HG02678 (cell line): ENCODE results near the gene COL4A2.

Experiments used
- ATAC-seq: cut with Tn5 transposase; IDR thresholded peaks from one replicate; pipeline ENCODE4 v1.9.1; 2021; ENCODE audit warnings: mild to moderate bottlenecking, moderate library complexity; ENCODE audit not compliant: unreplicated experiment

The COL4A2 gene

DNA sequence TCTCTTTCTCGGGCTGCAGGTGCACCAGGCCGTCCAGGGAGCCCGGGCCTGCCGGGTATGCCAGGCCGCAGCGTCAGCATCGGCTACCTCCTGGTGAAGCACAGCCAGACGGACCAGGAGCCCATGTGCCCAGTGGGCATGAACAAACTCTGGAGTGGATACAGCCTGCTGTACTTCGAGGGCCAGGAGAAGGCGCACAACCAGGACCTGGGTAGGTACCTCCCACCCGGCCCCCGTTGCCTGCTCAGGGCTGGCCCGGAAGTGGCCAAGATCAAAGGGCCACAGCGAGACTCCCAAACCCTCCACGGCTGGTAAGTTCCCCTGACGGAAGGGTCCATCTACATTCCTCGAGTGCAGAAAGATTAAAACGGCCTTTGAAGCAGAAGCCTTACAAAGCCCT lies 199.3 kb downstream of the COL4A2 start:
- ATAC-seq, result no peak

DNA sequence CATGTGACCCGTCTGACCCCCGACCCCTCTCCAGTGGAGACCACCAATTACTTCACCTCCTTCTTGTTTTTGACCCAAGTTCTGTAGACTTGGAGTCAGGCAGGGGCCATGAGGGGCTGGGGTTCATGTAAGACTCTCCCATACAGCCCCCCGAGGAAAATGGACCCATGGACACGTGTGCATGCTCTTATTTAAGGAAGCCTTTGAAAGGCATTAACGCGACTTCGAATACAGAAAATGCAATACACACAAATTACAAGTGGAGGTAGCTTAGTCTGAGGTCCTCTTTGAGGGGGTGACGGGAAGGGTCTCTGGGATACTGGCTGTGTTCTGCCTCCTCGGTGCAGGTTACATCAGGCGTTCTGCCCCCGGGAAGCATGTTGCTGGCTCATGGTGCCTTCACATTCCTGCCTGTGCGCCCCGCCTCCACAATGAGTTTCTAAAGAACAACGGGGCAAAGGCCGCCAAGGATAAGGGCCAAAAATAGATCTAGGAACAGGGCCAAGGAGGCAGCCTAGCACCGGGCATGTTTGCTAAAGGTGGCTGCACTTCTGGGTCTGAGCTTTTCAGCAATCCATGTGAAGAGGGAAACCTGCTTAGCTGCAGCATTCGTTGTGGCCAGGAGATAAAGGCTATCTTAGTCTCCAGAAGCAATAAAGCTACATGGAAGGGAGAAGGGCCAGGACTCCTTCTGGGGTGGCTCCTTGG lies 199.9 kb downstream of the COL4A2 start:
- no peak for ATAC-seq

DNA sequence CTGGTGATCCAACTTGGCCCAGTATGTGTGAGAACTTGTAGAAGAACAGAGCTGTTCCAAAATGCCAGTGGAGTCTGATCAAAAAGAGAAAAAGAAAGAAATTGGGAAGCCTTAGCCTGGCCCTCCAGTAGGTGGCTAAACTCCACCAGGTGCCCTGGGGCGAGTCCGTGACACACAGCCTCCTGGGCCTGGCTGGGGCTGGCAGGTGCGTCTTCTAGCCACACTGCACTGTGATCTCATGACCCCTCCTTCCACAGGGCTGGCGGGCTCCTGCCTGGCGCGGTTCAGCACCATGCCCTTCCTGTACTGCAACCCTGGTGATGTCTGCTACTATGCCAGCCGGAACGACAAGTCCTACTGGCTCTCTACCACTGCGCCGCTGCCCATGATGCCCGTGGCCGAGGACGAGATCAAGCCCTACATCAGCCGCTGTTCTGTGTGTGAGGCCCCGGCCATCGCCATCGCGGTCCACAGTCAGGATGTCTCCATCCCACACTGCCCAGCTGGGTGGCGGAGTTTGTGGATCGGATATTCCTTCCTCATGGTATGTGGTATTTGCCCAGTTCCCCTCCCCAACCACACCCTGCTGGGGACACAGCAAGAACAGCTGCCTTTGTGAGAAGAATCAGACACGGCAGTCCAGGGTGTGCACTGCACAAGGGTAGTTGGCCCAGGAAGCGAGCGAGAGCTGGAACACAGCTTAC lies 200.7 kb downstream of the COL4A2 start:
- no peak for ATAC-seq

DNA sequence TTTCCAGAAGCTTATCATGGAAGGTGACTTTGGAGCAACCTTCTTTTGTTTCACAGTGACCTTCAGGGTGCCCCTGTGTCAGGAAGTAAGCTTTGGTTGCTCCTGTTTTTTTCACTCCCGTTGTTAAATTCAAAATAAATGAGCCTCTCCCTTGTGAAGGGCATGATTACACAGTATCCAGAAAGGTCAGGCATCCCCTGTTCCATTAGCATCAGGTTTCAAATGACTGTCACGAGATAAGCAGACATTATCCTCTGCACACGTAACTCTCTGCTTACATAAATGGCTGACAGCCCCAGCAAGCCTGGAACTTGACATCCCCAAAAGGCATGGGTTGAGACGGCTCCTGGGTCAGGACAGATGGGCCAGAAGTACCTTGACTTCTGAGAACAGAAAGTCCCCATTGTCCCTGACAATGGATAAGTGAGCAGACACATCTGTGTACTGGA lies 202.4 kb downstream of the COL4A2 start:
- no peak for ATAC-seq

DNA sequence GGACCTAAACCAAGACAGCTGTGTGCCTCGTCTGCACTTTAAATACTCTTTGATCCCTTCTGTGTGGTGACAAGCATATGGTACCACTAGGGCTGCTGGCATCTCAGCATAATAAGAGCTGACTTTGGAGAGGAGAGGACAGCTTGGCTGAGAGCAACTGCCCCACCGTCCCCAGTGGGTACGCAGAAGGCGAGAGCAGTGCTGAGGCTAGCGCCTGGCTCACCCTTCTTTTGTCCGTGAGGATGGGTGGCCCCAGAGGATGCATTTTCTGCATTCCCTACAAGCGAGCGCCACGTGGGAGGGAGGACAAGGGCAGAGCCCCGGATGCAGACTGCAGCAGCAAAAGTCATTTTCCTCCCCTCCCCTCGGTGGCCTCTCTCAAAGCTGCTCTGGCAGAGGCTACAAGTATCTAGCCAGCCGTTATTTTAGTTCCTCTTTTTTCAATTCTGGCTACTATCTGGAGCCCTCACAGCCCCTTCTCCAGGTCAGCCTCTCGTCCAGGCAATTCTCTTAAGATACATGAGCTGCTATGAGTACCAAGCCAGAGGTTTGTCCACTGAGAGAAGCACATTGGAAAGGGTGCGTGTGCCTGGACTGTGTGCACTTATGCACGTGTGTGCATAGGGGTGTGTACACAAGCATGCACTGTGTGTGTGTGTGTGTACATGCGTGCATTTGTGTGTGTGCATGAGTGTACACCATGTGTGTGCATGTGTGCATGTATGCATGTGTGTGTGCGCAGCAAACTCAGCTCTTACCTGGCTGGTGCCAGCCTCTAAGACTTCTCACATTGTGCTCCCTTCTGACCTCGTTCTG lies 203.1 kb downstream of the COL4A2 start:
- no peak for ATAC-seq

DNA sequence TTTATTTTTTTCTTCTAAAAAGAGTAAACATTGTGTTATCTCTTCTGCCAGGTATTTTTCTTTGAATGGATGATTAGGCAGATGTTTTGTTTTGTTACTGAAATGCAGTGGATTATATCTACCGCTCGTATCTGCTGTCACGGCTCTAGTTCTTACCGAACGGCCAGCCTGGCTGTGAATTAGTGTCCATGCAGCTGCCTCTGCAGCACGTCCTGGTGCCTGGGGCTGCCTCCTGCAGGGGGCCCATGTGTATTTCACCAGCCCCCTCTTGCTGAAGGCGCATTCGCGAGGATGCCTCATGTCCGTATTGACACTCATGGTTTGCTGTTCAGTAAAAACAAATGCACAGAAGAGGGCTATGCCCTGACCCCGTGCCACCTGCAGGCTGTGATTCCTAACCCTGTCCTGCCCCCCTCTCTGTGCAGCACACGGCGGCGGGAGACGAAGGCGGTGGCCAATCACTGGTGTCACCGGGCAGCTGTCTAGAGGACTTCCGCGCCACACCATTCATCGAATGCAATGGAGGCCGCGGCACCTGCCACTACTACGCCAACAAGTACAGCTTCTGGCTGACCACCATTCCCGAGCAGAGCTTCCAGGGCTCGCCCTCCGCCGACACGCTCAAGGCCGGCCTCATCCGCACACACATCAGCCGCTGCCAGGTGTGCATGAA lies 204.6 kb downstream of the COL4A2 start:
- no peak for ATAC-seq

DNA sequence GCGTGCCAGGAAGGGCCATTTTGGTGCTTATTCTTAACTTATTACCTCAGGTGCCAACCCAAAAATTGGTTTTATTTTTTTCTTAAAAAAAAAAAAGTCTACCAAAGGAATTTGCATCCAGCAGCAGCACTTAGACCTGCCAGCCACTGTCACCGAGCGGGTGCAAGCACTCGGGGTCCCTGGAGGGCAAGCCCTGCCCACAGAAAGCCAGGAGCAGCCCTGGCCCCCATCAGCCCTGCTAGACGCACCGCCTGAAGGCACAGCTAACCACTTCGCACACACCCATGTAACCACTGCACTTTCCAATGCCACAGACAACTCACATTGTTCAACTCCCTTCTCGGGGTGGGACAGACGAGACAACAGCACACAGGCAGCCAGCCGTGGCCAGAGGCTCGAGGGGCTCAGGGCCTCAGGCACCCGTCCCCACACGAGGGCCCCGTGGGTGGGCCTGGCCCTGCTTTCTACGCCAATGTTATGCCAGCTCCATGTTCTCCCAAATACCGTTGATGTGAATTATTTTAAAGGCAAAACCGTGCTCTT lies 205.2 kb downstream of the COL4A2 start:
- no peak for ATAC-seq

DNA sequence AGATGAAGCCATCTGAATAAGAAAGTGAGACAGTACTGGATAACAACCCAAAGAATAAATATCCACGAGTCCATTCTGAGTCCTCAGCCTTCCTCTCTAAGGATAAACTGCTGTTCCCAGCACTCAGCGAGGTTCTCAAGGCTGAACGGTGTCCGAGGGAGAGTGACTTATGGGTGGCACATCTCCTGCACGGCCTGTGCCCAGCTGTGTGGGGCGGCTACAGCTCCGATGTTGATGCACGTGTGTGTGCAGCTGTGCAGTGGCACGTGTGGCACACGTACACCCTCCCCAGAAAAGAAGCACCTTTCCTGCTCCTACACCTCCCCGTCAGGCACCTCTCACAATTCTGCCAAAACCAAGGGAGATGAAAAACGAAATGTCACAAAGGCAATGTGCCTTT lies 209.4 kb downstream of the COL4A2 start:
- no peak for ATAC-seq

DNA sequence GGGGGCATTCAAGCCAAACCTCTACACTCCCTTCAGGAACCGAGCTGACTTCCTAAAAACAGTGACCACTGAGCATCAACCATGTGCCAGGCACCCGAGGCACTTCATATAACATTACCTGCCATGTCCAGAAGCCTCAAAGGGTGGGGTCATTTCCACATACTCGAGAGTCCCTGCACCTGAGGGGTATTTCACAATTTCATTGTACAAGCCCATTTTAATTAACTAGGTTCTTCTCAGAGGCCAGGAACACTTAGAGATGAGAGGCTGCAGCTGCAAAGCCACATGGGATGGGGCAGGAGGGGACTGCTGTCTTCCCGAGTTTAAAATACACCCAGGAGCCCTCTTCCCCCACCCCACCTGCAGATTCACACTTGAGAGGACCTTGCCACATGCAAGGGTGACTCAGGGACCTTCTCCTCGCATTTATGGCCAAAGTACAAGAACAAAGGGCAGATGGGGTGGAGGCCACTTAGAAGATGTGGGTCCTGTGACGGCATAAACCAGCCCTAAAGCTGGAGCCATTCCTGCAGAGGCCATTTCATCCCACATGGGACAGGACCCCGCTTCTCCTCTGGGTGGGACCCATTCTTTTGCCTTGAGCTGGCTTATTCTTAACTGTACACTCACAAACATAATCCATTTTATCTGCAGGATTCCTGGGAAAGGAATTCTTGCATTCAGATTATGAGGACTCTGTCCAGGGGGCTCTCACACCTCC lies 210.6 kb downstream of the COL4A2 start:
- ATAC-seq, result no peak

DNA sequence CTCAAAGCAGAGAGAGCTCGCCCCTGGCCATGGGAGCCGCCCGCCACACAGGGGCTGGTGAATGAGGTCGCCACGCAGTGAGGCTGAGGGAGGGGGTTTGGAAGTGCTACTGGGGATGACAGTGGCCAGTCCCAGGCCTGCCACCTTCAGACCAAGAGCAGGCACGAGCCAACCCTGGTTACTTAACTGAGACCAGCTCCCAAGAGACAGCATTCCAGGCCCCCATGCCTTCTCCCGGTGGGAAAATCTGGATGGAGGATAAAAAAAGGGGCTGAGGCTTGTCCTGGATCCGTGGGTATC lies 211.1 kb downstream of the COL4A2 start:
- no peak for ATAC-seq

DNA sequence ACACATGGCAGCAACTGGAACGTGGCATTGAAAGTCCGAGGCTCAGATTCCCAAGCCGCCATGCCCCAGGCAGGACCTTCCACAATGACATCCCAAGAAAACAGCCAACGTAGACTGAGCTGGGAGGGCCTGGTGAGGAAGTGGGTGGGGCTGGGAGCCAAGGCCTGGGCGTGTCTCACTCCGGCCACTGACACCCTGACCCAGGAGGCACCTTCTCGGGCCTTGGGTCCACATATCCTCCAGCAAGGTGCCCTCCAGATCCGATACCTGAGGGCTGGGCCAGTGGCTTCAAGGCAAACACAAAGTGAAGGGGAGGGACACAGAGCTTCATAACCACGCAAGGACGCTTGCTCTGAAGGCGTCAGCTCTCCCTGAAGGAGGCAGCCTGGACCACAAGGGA lies 211.5 kb downstream of the COL4A2 start:
- ATAC-seq, result no peak

DNA sequence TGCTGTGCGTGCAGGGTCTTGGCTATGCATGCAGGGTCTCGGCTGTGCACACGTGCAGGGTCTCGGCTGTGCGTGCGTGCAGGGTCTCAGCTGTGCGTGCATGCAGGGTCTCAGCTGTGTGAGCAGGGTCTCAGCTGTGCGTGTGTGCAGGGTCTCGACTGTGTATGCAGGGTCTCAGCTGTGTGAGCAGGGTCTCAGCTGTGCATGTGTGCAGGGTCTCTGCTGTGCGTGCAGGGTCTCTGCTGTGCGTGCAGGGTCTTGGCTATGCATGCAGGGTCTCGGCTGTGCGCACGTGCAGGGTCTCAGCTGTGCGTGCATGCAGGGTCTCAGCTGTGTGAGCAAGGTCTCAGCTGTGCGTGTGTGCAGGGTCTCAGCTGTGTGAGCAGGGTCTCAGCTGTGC lies 212.0 kb downstream of the COL4A2 start:
- ATAC-seq, result no peak

DNA sequence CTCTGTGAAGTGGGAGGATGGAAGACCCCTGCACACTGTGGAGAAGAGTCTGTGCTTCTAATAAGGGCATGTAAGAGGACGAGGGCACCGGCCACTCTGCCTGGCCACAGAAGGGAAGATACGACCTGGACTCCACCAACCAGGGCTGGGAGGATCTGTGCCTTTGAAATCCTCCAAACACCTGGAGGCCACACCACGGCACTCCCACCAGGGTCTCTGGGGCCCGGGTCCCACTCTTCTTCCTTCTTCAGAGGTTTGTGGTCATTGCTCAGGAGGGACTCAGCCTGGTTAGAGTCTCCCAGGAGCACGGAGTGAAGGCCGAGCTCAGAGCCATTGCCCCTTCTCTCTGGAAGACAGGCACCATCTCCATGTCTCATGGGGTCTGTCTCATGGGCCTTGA lies 212.4 kb downstream of the COL4A2 start:
- ATAC-seq, result no peak

DNA sequence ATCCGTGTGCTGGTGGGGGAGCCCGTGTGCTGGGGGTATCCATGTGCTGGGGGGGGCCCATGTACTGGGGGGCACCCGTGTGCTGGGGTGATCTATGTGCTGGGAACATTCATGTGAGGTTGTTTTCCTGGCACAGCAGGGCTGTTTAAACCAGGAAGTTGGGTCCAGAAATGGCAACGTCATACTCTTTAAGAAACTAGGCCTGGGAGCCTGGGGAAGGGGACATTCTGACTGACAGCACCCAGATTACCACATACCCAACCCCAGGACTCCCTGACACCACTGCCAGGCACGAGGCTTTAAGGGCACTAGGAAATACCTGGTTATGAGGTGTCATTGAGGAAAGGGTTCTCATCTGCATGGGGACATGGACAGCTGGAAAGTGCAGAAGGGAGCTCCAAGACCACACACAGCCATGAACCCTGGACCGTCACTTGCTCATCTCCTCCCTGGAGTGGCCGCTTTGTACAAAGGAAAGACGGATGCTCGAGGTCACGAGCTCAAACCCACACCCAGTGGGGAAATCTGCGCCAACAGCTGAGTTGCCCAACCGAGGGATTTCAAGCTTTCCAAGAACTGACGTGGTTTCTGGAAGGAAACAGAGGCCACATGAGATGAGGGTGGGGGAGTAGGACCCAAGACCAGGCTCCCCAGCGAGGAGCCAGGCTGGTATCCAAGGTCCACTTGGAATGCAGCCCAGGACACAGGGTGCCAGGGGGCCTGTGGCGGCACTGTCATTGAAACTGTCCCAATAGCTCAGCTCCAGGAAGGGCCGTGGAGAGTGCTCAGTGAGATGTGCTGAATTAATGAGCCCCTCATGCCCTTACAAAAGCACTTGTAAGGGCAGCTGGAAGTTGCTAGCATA lies 213.6 kb downstream of the COL4A2 start:
- no peak for ATAC-seq

DNA sequence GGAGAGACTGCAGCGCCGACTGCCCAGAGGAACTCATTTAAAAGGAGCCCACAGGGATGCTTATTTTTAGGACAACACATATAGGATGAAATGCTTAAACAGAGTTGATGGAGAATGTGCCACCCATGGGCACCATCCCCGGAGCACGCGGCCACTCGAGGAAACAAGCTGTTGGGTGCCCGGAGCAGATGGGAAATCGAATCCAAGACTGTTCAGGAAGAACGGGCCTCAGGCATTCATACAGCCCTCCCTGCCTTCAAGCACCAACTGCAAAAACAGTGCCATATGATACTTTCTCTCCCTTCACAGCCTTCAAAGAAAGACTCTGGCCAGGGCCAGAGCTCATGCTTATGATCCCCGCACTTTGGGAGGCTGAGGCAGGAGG lies 214.2 kb downstream of the COL4A2 start:
- ATAC-seq, result no peak

DNA sequence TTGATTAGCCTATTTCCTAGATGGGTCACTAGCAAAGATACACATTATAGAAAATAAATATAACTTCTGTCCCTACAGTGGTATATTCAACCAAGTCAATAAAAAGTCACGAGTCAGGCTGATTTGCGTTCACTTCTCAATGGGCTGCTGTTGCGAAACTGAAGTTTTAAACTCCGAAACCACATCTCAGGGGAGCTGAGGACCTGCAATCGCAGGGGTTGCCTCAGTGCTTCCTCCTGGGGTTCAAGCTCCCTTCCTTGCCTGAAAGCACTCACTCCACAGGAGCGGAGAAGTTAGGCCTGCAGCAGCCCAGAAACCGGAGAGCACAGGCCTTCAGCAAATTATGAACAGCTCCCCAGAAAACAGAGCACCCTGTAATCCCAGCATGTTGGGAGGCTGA lies 214.9 kb downstream of the COL4A2 start:
- no peak for ATAC-seq

DNA sequence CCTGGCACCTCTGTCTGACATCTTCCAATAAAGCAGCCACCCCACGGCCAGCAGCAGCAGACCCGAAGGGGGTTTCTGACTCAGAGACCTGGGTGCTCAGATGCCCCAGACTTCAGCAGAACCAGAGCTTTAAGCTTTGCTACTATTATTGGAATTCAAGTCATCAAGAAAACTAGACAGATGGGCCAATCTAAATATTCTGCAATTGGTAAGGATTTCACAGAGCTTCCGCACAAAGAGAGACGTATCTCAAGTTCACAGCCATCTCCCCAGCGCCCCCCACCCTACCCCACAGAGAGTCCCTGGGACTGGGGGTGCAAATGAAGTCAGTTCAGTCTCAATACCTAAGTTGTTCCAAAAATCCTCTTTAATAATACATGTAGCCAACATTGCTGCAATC lies 215.6 kb downstream of the COL4A2 start:
- ATAC-seq, result no peak

DNA sequence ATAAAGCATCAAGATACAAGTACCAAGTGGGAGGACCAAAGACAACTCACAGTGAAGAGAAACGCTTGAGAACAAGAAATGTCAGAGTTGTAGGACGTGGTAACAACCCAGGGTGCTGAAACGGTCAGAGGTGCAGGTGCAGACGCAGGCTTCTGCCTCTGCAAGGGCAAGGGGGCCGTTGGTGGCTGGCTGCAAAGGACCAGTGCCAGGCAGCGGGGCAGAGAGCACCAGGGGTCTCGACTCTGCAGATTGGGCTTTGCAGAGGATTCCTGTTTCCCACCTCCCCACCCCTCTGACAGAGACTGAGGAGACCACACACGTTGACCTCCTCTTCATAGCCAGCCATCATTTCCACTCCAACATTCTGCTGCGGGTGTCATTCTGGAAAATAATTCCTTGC lies 216.1 kb downstream of the COL4A2 start:
- no peak for ATAC-seq

DNA sequence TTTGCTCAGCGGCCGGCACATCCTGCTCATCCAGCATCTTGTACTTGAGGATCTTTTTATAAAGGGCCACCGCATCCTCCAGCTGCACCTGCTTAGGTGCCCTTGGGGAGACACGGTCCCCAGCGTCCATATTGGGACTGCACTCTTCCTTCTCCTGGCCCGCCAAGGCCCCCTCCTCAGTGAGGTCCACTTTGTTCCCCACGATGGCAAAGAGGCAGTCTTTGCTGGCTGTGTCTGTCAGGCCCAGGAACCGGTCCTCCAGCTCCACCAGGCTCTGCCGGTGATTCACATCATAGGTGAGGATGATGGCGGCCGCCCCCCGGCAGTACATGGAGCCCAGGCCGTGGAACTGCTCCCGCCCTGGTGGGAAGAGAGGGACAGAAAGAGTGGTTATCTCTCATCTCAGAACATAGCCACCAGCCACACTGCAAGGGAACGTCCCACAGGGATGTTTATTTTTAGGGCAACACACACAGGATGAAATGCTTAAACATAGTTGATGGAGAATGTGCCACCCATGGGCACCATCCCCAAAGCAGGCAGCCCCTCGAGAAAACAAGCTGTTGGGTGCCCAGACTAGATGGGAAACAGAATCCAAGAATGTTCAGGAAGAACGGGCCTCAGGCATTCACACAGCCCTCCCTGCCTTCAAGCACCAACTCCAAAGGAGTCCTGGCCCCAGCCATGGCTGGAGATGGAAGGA lies 216.9 kb downstream of the COL4A2 start:
- no peak for ATAC-seq
